Astrocyte of the spinal cord (primary cell): ENCODE results near the gene CSNK1G2.
A peak's percentile ranks its signal among the peaks of the same experiment; 100 is the strongest.

Source experiments
- DNase-seq: peaks from one replicate; pipeline ENCODE4 v3.0.0; 2011; ENCODE audit warnings: low read depth, low spot score
- H3K4me3 ChIP-seq: 2 replicates; pipeline ENCODE4 v1.5.1; 2011; ENCODE audit warnings: low read depth, mild to moderate bottlenecking, low read length, moderate library complexity
- CTCF ChIP-seq: IDR thresholded peaks from 2 replicates; pipeline ENCODE4 v1.5.1; 2012; ENCODE audit warnings: low read depth, mild to moderate bottlenecking, low read length, inconsistent platforms
- in situ Hi-C: cut with HindIII; loops from 2 replicates; pipeline ENCODE4 v1.10.0; 2017; ENCODE audit warnings: low sequenced_read_pairs

CSNK1G2 gene

GRCh38 chr19:2014731-2015607, 74.0 kb downstream of the CSNK1G2 start:
- peak overlapping the region; percentile 64 for H3K4me3 ChIP-seq
- in situ Hi-C loops, result no loop called here
- no peak for TF ChIP-seq CTCF
- DNase-seq, result no peak

- H3K4me3 ChIP-seq, result peak within 1 kb of the TSS; percentile 64
- peak; percentile 79 for DNase-seq
- TF ChIP-seq CTCF, result no peak
- in situ Hi-C loops, result no loop called here
Observed at GRCh38 chr19:2015608-2015950, 74.6 kb downstream of the CSNK1G2 start, which contains the start of gene BTBD2. Gene BTBD2, minus strand, starts transcription at chr19:2015714. Its CDS starts 11 bp downstream, at chr19:2015703.

GRCh38 chr19:2016041-2016807, 75.3 kb downstream of the CSNK1G2 start:
- TF ChIP-seq CTCF, result no peak
- DNase-seq, result peak; percentile 80
- H3K4me3 ChIP-seq, result peak overlapping the region; percentile 34
- in situ Hi-C loops, result no loop called here

- TF ChIP-seq CTCF, result no peak
- no peak for DNase-seq
- in situ Hi-C loops, result no loop called here
- no peak overlapping the region for H3K4me3 ChIP-seq
Observed at GRCh38 chr19:2018752-2019151, 77.8 kb downstream of the CSNK1G2 start.

- no peak overlapping the region for H3K4me3 ChIP-seq
- in situ Hi-C loops, result no loop called here
- TF ChIP-seq CTCF, result no peak
- DNase-seq, result no peak
Observed at GRCh38 chr19:2021453-2022140, 80.6 kb downstream of the CSNK1G2 start.

GRCh38 chr19:2022289-2022688, 81.3 kb downstream of the CSNK1G2 start:
- no peak for TF ChIP-seq CTCF
- no peak overlapping the region for H3K4me3 ChIP-seq
- in situ Hi-C loops, result no loop called here
- DNase-seq, result no peak
